ENCODE data around the gene ELL2. TPM values are rescaled to one million over a fixed set of nuclear protein-coding genes. Genes with fewer than 3 reads are reported as not detected.
A peak's percentile ranks its signal among the peaks of the same experiment; 100 is the strongest.

ELL2 gene
- total and polyA plus RNA-seq, 9 of the 15 experiments (the other 6 are each of a cell fraction or from before 2014, with no cell fraction given), result 4.3 to 18.3 (median 14.5) TPM

DNA sequence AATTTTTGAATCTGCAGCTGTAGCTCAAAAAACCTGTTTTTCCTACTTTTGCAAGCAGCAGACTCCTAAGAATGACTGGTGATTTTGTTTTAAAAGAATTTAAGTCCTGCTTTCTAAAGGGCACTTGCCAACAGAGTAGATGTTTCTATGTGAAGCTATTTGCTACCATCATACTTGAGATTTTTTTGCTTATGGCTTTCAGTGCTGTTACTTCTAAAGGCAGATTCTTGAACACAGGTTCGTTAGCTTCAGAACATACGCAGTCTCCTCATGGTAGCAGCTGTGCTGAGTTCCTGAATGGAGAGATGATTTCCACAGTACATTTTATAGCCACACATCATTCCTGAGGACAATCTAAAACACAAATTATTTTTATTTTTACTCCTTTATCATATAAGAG lies 24.4 kb upstream of the ELL2 start:
- no peaks in the 10 kb centered on the region for H3K79me2 ChIP-seq (ENCODE audit: control insufficient read depth, insufficient read depth, low read length)
- POLR2A ChIA-PET, result interaction anchor here (0.7 to 2.4 kb wide), 3 partner anchors 9 to 13 kb away, joined by 3 to 7 read pairs (median 3); no protein-coding TSS in a partner anchor
- H3K9me3 ChIP-seq (replicated peaks; ENCODE audit: control insufficient read depth, insufficient read depth, low read depth, low read length), result no peaks in the 10 kb centered on the region
- no peaks in the 10 kb centered on the region for H4K20me1 ChIP-seq (replicated peaks; ENCODE audit: control insufficient read depth, insufficient read depth, low read length)
- H3K4me3 ChIP-seq, result no peak overlapping the region
- H3K36me3 ChIP-seq (ENCODE audit: control insufficient read depth, insufficient read depth, low read length), result no peaks in the 10 kb centered on the region
- 45% methylated on average over 2 of the region's 2 CpGs for WGBS (ENCODE audit: insufficient coverage, low coverage, missing lambda C conversion rate)
- intact Hi-C loops (cut with micrococcal nuclease), result no loop called here
- in situ Hi-C loops (cut with MboI), result no loop called here
- H3K27ac ChIP-seq (ENCODE audit: extremely low read depth, low read depth, low read length), result no peak overlapping the region
- no TSS peak for BruUV-seq (replicated peaks)
- H2AFZ ChIP-seq (ENCODE audit: low read depth, low read length), result peak overlapping the region; percentile 35; the same call in 1 of the 2 replicates
- H3K4me2 ChIP-seq (ENCODE audit: insufficient read depth, low read length), result no peak overlapping the region
- H3K9me1 ChIP-seq (ENCODE audit: control insufficient read depth, insufficient read depth, low read length), result no peaks in the 10 kb centered on the region
- CTCF ChIA-PET (ENCODE audit: low intra/inter-chr PET ratio), result no interaction called here
- H3K9ac ChIP-seq (ENCODE audit: insufficient read depth in 1 of 2, low read depth in 2 of 2, low read length in 2 of 2), result no peak overlapping the region
- no peaks in the 10 kb centered on the region for H3K27me3 ChIP-seq (ENCODE audit: control insufficient read depth in 2 of 2, insufficient read depth in 2 of 2, low read length in 2 of 2)
- ATAC-seq, result no peak
- no peaks in the 10 kb centered on the region; a peak in 2 of 5 replicates for H3K4me1 ChIP-seq (replicated peaks in 1 of 2; ENCODE audit: control insufficient read depth in 2 of 2, insufficient read depth in 2 of 2, low read length in 2 of 2)
- peak; percentile 51 for FAIRE-seq
- DNase-seq (ENCODE audit: extremely low read depth in 1 of 4, low spot score in 3 of 4), result no peak
- no peak for TF ChIP-seq RB1 (IDR thresholded peaks at IDR 0.05; ENCODE audit: low read depth)
- TF ChIP-seq SMAD1 (IDR thresholded peaks at IDR 0.05; ENCODE audit: low read depth, low read length, partially characterized antibody), result no peak
- no peak for TF ChIP-seq NCOA6 (IDR thresholded peaks at IDR 0.05)
- TF ChIP-seq, protein P1, sequence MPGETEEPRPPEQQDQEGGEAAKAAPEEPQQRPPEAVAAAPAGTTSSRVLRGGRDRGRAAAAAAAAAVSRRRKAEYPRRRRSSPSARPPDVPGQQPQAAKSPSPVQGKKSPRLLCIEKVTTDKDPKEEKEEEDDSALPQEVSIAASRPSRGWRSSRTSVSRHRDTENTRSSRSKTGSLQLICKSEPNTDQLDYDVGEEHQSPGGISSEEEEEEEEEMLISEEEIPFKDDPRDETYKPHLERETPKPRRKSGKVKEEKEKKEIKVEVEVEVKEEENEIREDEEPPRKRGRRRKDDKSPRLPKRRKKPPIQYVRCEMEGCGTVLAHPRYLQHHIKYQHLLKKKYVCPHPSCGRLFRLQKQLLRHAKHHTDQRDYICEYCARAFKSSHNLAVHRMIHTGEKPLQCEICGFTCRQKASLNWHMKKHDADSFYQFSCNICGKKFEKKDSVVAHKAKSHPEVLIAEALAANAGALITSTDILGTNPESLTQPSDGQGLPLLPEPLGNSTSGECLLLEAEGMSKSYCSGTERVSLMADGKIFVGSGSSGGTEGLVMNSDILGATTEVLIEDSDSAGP (CRISPR knock-in tag; IDR thresholded peaks at IDR 0.05), result no peak
- TF ChIP-seq, protein P2, sequence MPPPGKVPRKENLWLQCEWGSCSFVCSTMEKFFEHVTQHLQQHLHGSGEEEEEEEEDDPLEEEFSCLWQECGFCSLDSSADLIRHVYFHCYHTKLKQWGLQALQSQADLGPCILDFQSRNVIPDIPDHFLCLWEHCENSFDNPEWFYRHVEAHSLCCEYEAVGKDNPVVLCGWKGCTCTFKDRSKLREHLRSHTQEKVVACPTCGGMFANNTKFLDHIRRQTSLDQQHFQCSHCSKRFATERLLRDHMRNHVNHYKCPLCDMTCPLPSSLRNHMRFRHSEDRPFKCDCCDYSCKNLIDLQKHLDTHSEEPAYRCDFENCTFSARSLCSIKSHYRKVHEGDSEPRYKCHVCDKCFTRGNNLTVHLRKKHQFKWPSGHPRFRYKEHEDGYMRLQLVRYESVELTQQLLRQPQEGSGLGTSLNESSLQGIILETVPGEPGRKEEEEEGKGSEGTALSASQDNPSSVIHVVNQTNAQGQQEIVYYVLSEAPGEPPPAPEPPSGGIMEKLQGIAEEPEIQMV (tag; conservative IDR thresholded peaks at IDR 0.05; ENCODE audit: low read depth), result no peak
- TF ChIP-seq NR2C2 (CRISPR knock-in tag; IDR thresholded peaks at IDR 0.05), result no peak
- TF ChIP-seq NR2C2 (tag; IDR thresholded peaks at IDR 0.05), result no peak
- TF ChIP-seq SAP30 (IDR thresholded peaks at IDR 0.05; ENCODE audit: borderline replicate concordance, insufficient read depth, low read depth, low read length, poor library complexity, severe bottlenecking), result no peak
- TF ChIP-seq ZNF77 (CRISPR knock-in tag; IDR thresholded peaks at IDR 0.05), result no peak
- TF ChIP-seq FOXJ3 (CRISPR knock-in tag; IDR thresholded peaks at IDR 0.05), result no peak
- TF ChIP-seq, protein P3, sequence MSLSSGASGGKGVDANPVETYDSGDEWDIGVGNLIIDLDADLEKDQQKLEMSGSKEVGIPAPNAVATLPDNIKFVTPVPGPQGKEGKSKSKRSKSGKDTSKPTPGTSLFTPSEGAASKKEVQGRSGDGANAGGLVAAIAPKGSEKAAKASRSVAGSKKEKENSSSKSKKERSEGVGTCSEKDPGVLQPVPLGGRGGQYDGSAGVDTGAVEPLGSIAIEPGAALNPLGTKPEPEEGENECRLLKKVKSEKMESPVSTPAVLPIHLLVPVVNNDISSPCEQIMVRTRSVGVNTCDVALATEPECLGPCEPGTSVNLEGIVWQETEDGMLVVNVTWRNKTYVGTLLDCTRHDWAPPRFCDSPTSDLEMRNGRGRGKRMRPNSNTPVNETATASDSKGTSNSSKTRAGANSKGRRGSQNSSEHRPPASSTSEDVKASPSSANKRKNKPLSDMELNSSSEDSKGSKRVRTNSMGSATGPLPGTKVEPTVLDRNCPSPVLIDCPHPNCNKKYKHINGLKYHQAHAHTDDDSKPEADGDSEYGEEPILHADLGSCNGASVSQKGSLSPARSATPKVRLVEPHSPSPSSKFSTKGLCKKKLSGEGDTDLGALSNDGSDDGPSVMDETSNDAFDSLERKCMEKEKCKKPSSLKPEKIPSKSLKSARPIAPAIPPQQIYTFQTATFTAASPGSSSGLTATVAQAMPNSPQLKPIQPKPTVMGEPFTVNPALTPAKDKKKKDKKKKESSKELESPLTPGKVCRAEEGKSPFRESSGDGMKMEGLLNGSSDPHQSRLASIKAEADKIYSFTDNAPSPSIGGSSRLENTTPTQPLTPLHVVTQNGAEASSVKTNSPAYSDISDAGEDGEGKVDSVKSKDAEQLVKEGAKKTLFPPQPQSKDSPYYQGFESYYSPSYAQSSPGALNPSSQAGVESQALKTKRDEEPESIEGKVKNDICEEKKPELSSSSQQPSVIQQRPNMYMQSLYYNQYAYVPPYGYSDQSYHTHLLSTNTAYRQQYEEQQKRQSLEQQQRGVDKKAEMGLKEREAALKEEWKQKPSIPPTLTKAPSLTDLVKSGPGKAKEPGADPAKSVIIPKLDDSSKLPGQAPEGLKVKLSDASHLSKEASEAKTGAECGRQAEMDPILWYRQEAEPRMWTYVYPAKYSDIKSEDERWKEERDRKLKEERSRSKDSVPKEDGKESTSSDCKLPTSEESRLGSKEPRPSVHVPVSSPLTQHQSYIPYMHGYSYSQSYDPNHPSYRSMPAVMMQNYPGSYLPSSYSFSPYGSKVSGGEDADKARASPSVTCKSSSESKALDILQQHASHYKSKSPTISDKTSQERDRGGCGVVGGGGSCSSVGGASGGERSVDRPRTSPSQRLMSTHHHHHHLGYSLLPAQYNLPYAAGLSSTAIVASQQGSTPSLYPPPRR (CRISPR knock-in tag; IDR thresholded peaks at IDR 0.05; ENCODE audit: borderline replicate concordance), result no peak
- no peak for TF ChIP-seq ZNF347 (CRISPR knock-in tag; IDR thresholded peaks at IDR 0.05; ENCODE audit: low read depth)
- TF ChIP-seq, protein P4, sequence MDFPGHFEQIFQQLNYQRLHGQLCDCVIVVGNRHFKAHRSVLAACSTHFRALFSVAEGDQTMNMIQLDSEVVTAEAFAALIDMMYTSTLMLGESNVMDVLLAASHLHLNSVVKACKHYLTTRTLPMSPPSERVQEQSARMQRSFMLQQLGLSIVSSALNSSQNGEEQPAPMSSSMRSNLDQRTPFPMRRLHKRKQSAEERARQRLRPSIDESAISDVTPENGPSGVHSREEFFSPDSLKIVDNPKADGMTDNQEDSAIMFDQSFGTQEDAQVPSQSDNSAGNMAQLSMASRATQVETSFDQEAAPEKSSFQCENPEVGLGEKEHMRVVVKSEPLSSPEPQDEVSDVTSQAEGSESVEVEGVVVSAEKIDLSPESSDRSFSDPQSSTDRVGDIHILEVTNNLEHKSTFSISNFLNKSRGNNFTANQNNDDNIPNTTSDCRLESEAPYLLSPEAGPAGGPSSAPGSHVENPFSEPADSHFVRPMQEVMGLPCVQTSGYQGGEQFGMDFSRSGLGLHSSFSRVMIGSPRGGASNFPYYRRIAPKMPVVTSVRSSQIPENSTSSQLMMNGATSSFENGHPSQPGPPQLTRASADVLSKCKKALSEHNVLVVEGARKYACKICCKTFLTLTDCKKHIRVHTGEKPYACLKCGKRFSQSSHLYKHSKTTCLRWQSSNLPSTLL (IDR thresholded peaks at IDR 0.05), result no peak

Measured in K562 (cell line).